HepG2 (cell line): Measurements from ENCODE around the gene CR1L. TPM values are rescaled to one million over a fixed set of nuclear protein-coding genes. Genes with fewer than 3 reads are reported as not detected.

Source experiments
- AFF4 ChIP-seq: sonication (generic); formaldehyde crosslinking; IDR thresholded peaks from 2 replicates; pipeline ENCODE4 v1.4.0; 2020; ENCODE audit warnings: missing genetic modification reagents
- ARNTL ChIP-seq: sonication (generic); formaldehyde crosslinking; IDR thresholded peaks from 2 replicates; pipeline ENCODE4 v1.4.0; 2020; ENCODE audit warnings: mild to moderate bottlenecking, missing genetic modification reagents
- CEBPG ChIP-seq: IDR thresholded peaks from 2 replicates; pipeline ENCODE4 v1.6.1; 2016
- CREB1 ChIP-seq, 2 experiments: fragments of 450-650 bp in 1 of 2; IDR thresholded peaks; 2 replicates each; pipeline ENCODE4 v1.6.1; 2016 to 2017; ENCODE audit warnings: control low read depth in 1 of 2, mild to moderate bottlenecking in 1 of 2, missing compliant biosample characterization in 1 of 2, missing genetic modification characterization in 1 of 2
- DRAP1 ChIP-seq: IDR thresholded peaks from 2 replicates; pipeline ENCODE4 v1.6.1; 2016; ENCODE audit warnings: missing genetic modification reagents, missing compliant biosample characterization
- EEA1 ChIP-seq: sonication (generic); formaldehyde crosslinking; IDR thresholded peaks from 2 replicates; pipeline ENCODE4 v1.5.1; 2020; ENCODE audit warnings: mild to moderate bottlenecking, missing genetic modification reagents, borderline replicate concordance
- EED ChIP-seq: sonication (generic); formaldehyde crosslinking; IDR thresholded peaks from 2 replicates; pipeline ENCODE4 v1.5.0; 2020; ENCODE audit warnings: mild to moderate bottlenecking, missing genetic modification reagents
- EP300 ChIP-seq, 3 experiments: sonication (generic) in 1 of 3; formaldehyde crosslinking in 1 of 3; IDR thresholded peaks; 2 replicates each; pipeline versions ENCODE4 v1.5.1 to v1.6.1; 2011 to 2020; ENCODE audit warnings: low read depth in 2 of 3, low read length in 2 of 3, borderline replicate concordance in 1 of 3, improper control_type of control experiment in 1 of 3, mild to moderate bottlenecking in 1 of 3, missing genetic modification reagents in 1 of 3, moderate library complexity in 1 of 3
- HNF4A ChIP-seq: sonication (generic); formaldehyde crosslinking; IDR thresholded peaks from 2 replicates; pipeline ENCODE4 v1.4.0; 2020; ENCODE audit warnings: missing genetic modification reagents
- HOXA3 ChIP-seq: sonication (generic); formaldehyde crosslinking; IDR thresholded peaks from 2 replicates; pipeline ENCODE4 v1.5.0; 2020; ENCODE audit warnings: missing genetic modification reagents
- MAFG ChIP-seq: sonication (generic); formaldehyde crosslinking; IDR thresholded peaks from 2 replicates; pipeline ENCODE4 v1.5.1; 2020; ENCODE audit warnings: mild to moderate bottlenecking, missing genetic modification reagents
- MLX ChIP-seq: IDR thresholded peaks from 2 replicates; pipeline ENCODE4 v1.6.1; 2016
- NFRKB ChIP-seq: fragments of 450-650 bp; IDR thresholded peaks from 2 replicates; pipeline ENCODE4 v1.6.1; 2017
- NFYC ChIP-seq: IDR thresholded peaks from 2 replicates; pipeline ENCODE4 v1.6.1; 2016; ENCODE audit warnings: missing genetic modification reagents, missing compliant biosample characterization
- PHF8 ChIP-seq: sonication (generic); formaldehyde crosslinking; IDR thresholded peaks from 2 replicates; pipeline ENCODE4 v1.5.0; 2020; ENCODE audit warnings: missing genetic modification reagents
- RFXAP ChIP-seq: sonication (generic); formaldehyde crosslinking; IDR thresholded peaks from 2 replicates; pipeline ENCODE4 v1.4.0; 2020; ENCODE audit warnings: missing genetic modification reagents, borderline replicate concordance
- RXRA ChIP-seq: sonication (generic); formaldehyde crosslinking; IDR thresholded peaks from 2 replicates; pipeline ENCODE4 v1.5.1; 2020; ENCODE audit warnings: missing genetic modification reagents
- SNAI1 ChIP-seq: sonication (generic); formaldehyde crosslinking; IDR thresholded peaks from 2 replicates; pipeline ENCODE4 v1.5.0; 2020; ENCODE audit warnings: mild to moderate bottlenecking, missing genetic modification reagents, borderline replicate concordance
- SSRP1 ChIP-seq: IDR thresholded peaks from 2 replicates; pipeline ENCODE4 v1.6.1; 2016; ENCODE audit warnings: control low read depth
- ZBTB42 ChIP-seq: sonication (generic); formaldehyde crosslinking; IDR thresholded peaks from 2 replicates; pipeline ENCODE4 v1.5.0; 2020; ENCODE audit warnings: mild to moderate bottlenecking, missing genetic modification reagents
- ZMAT5 ChIP-seq: sonication (generic); formaldehyde crosslinking; IDR thresholded peaks from 2 replicates; pipeline ENCODE4 v1.5.0; 2020; ENCODE audit warnings: mild to moderate bottlenecking, low read depth, missing genetic modification reagents, borderline replicate concordance
- ZNF143 ChIP-seq: sonication (generic); formaldehyde crosslinking; IDR thresholded peaks from 2 replicates; pipeline ENCODE4 v1.4.0; 2020; ENCODE audit warnings: missing genetic modification reagents
- ZNF225 ChIP-seq: sonication (generic); formaldehyde crosslinking; IDR thresholded peaks from 2 replicates; pipeline ENCODE4 v1.4.0; 2020; ENCODE audit warnings: mild to moderate bottlenecking, missing genetic modification reagents
- ZNF713 ChIP-seq: sonication (generic); formaldehyde crosslinking; IDR thresholded peaks from 2 replicates; pipeline ENCODE4 v1.4.0; 2020; ENCODE audit warnings: mild to moderate bottlenecking, missing genetic modification reagents
- ZNF746 ChIP-seq: sonication (generic); formaldehyde crosslinking; IDR thresholded peaks from 2 replicates; pipeline ENCODE4 v1.8.0; 2022; ENCODE audit warnings: mild to moderate bottlenecking, missing genetic modification reagents
- ZNF768 ChIP-seq: sonication (generic); formaldehyde crosslinking; IDR thresholded peaks from 2 replicates; pipeline ENCODE4 v1.4.0; 2020; ENCODE audit warnings: missing genetic modification reagents
- ZSCAN30 ChIP-seq: sonication (generic); formaldehyde crosslinking; IDR thresholded peaks from 2 replicates; pipeline ENCODE4 v1.5.0; 2020; ENCODE audit warnings: mild to moderate bottlenecking, missing genetic modification reagents
- polyA plus RNA-seq, 8 experiments: library from polyadenylated mRNA; depleted of rRNA in 3 of 8; stranded (reverse) in 7 of 8; unstranded in 1 of 8; fragments of >200 nt; fragmentation: Illumina TruSeq in 4 of 8; extraction: Trizol in 4 of 8; gene quantifications; 2 replicates each; pipeline versions ENCODE4 v1.2.1 to v1.2.3, GENCODE V29; 2011 to 2016; ENCODE audit warnings: low read depth in 4 of 8, missing spikeins in 1 of 8, mixed read lengths in 1 of 8; ENCODE audit not compliant: insufficient read depth in 1 of 8
- total RNA-seq, 5 experiments: library from RNA; depleted of rRNA; stranded (reverse); fragments of >200 nt; fragmentation: Illumina TruSeq; extraction: Trizol; gene quantifications; 2 replicates each; pipeline ENCODE4 v1.2.3, GENCODE V29; 2016; ENCODE audit warnings: low read depth in 1 of 5

Gene CR1L
- total and polyA plus RNA-seq, 2 of the 13 experiments (the other 11 are each of a cell fraction or from before 2014, with no cell fraction given): not detected

- TF ChIP-seq ZBTB42 (0 out of 2 replicates have a peak, but pooled peaks have one; percentile 43), NFRKB (no peak), MLX (CRISPR knock-in tag) (0 out of 2 replicates have a peak, but pooled peaks have one; percentile 11), HNF4A (CRISPR knock-in tag) (no peak; the same call in 1 of the 2 replicates), HOXA3 (peak; percentile 34; the same call in 1 of the 2 replicates), ZNF768 (CRISPR knock-in tag) (no peak), CEBPG (CRISPR knock-in tag) (0 out of 2 replicates have a peak, but pooled peaks have one; percentile 4), SNAI1 (CRISPR knock-in tag) (no peak), ZNF746 (CRISPR knock-in tag) (no peak), ARNTL (CRISPR knock-in tag) (no peak), SSRP1 (no peak), CREB1 (IDR thresholded peaks at IDR 0.05) (peak; percentile 72), CREB1 (CRISPR knock-in tag; IDR thresholded peaks at IDR 0.05) (0 out of 2 replicates have a peak, but pooled peaks have one; percentile 12), MAFG (CRISPR knock-in tag) (no peak), ZSCAN30 (CRISPR knock-in tag) (0 out of 2 replicates have a peak, but pooled peaks have one; percentile 25), EED (CRISPR knock-in tag) (peak; percentile 19; the same call in 1 of the 2 replicates), ZNF225 (CRISPR knock-in tag) (no peak), AFF4 (CRISPR knock-in tag) (no peak), NFYC (CRISPR knock-in tag) (peak; percentile 90), EEA1 (CRISPR knock-in tag) (no peak), RFXAP (CRISPR knock-in tag) (peak; percentile 90; the same call in 1 of the 2 replicates), ZNF143 (CRISPR knock-in tag) (no peak), EP300 (IDR thresholded peaks at IDR 0.05; ENCODE audit: low read depth in 2 of 2, low read length in 2 of 2) (no peak; a peak in 1 of 4 replicates), EP300 (CRISPR knock-in tag; IDR thresholded peaks at IDR 0.05; ENCODE audit: borderline replicate concordance) (no peak), DRAP1 (CRISPR knock-in tag) (peak; percentile 80), ZMAT5 (CRISPR knock-in tag) (no peak), PHF8 (CRISPR knock-in tag) (peak; percentile 76), ZNF713 (CRISPR knock-in tag) (0 out of 2 replicates have a peak, but pooled peaks have one; percentile 21), RXRA (CRISPR knock-in tag) (peak; percentile 87)
Observed at GRCh38 chr1:207751790-207752455, 107.0 kb downstream of the CR1L start, which contains the start of gene CD46 (continued).
